Sigmoid colon (tissue), 7 donors: ENCODE measurements around the gene MRPL36. TPM values are rescaled to one million over a fixed set of nuclear protein-coding genes. Genes with fewer than 3 reads are reported as not detected.
A peak's percentile ranks its signal among the peaks of the same experiment; 100 is the strongest.

Experiments
- DNase-seq: peaks from one replicate; pipeline ENCODE4 v3.0.0-alpha.2; 2019
- H3K27ac ChIP-seq, 4 donors: fragments of 200-600 bp; sonication (generic); one replicate each; pipeline ENCODE4 v1.5.1; 2016 to 2019; ENCODE audit warnings: mild to moderate bottlenecking in 1 of 4
- H3K27me3 ChIP-seq, 3 donors: fragments of 200-600 bp; sonication (generic); one replicate each; pipeline ENCODE4 v1.5.1; 2019; ENCODE audit warnings: mild to moderate bottlenecking in 1 of 3
- H3K36me3 ChIP-seq, 4 donors: fragments of 200-600 bp; sonication (generic); one replicate each; pipeline ENCODE4 v1.5.1; 2016 to 2019
- H3K4me1 ChIP-seq, 4 donors: fragments of 200-600 bp; sonication (generic); one replicate each; pipeline ENCODE4 v1.5.1; 2017 to 2019
- H3K4me3 ChIP-seq, 4 donors: fragments of 200-600 bp; sonication (generic); one replicate each; pipeline ENCODE4 v1.5.1; 2017 to 2019; ENCODE audit warnings: mild to moderate bottlenecking in 2 of 4, moderate library complexity in 1 of 4
- H3K9me3 ChIP-seq, 4 donors: fragments of 200-600 bp in 3 of 4; sonication (generic) in 3 of 4; one replicate each; pipeline versions ENCODE4 v1.5.1 to v1.6.1; 2013 to 2019
- CTCF ChIP-seq, 4 experiments: fragments of 450-650 bp in 3 of 4; fragments of 200-600 bp in 1 of 4; IDR thresholded peaks; one replicate each; pipeline ENCODE4 v1.5.1; 2016 to 2019; ENCODE audit warnings: antibody characterized with exemption in 4 of 4, mild to moderate bottlenecking in 3 of 4, moderate library complexity in 2 of 4
- EP300 ChIP-seq, 4 donors: sonication (generic); formaldehyde crosslinking; IDR thresholded peaks; one replicate each; pipeline ENCODE4 v1.6.1; 2017; ENCODE audit warnings: antibody characterized with exemption in 4 of 4
- POLR2A ChIP-seq, 2 donors: fragments of 450-650 bp; IDR thresholded peaks; one replicate each; pipeline ENCODE4 v1.6.1; 2016; ENCODE audit warnings: antibody characterized with exemption in 2 of 2, mild to moderate bottlenecking in 2 of 2, moderate library complexity in 2 of 2
- POLR2AphosphoS5 ChIP-seq, 4 donors: sonication (generic); formaldehyde crosslinking; IDR thresholded peaks; one replicate each; pipeline ENCODE4 v1.6.1; 2017; ENCODE audit warnings: antibody characterized with exemption in 4 of 4
- WGBS, 2 donors: extraction: QIAGEN DNeasy Blood & Tissue Kit; methylation state at CpG; one replicate each; pipeline ENCODE4 v1.1.7; 2013; 5-methylcytosine and 5-hydroxymethylcytosine counted together
- intact Hi-C: fragments of 100-400 bp; cut with DNase I; formaldehyde crosslinking; loops from one replicate; pipeline ENCODE4 v1.15.1; 2023
- polyA plus RNA-seq, 3 donors: library from polyadenylated mRNA; stranded (reverse); fragments of 200-250 nt; gene quantifications; one replicate each; pipeline ENCODE4 v1.2.3, GENCODE V29; 2013
- total RNA-seq, 4 donors: library from RNA; depleted of rRNA; stranded (reverse); fragments of >200 nt; gene quantifications; one replicate each; pipeline ENCODE4 v1.1.0, GENCODE V29; 2016
- donor health status: healthy with polysubstance abuse.
- donor health status: Bipolar disorder and iron deficiency.
- donor health status: healthy.

Gene MRPL36
- total and polyA plus RNA-seq, 7 donors: 32.4 to 77.9 (median 59.4) TPM

GRCh38 chr5:1795506-1795905, 4.1 kb downstream of the MRPL36 start:
- H3K36me3 ChIP-seq: peaks cover 7 to 24% (median 12%) of the 10 kb centered on the region in 4 donors
- H3K4me3 ChIP-seq: no peak overlapping the region
- 82 to 92% methylated on average over 13 of the region's 13 CpGs for WGBS, 2 donors
- DNase-seq: peak; percentile 56
- no peaks in the 10 kb centered on the region for H3K27me3 ChIP-seq
- peaks cover 0 to 24% (median 19%) of the 10 kb centered on the region in 4 donors for H3K4me1 ChIP-seq
- no peaks in the 10 kb centered on the region for H3K9me3 ChIP-seq
- no peak overlapping the region for H3K27ac ChIP-seq
- intact Hi-C loops: no loop called here
- no peak for TF ChIP-seq EP300 (IDR thresholded peaks at IDR 0.05)
- TF ChIP-seq CTCF (IDR thresholded peaks at IDR 0.05): no peak
- TF ChIP-seq POLR2AphosphoS5 (IDR thresholded peaks at IDR 0.05): no peak
- no peak for TF ChIP-seq POLR2A (IDR thresholded peaks at IDR 0.05)

- no peak overlapping the region for H3K4me3 ChIP-seq
- peaks cover 7 to 24% (median 12%) of the 10 kb centered on the region in 4 donors for H3K36me3 ChIP-seq
- no peak for TF ChIP-seq POLR2AphosphoS5 (IDR thresholded peaks at IDR 0.05)
- no peak for TF ChIP-seq POLR2A (IDR thresholded peaks at IDR 0.05)
- no peak for TF ChIP-seq EP300 (IDR thresholded peaks at IDR 0.05)
- TF ChIP-seq CTCF (IDR thresholded peaks at IDR 0.05): no peak
- DNase-seq: peak; percentile 46
- no peak overlapping the region for H3K27ac ChIP-seq
- no peaks in the 10 kb centered on the region for H3K9me3 ChIP-seq
- peaks cover 0 to 24% (median 13%) of the 10 kb centered on the region in 4 donors for H3K4me1 ChIP-seq
- intact Hi-C loops: no loop called here
- 95 to 96% methylated on average over 17 of the region's 17 CpGs for WGBS, 2 donors
- H3K27me3 ChIP-seq: no peaks in the 10 kb centered on the region
Measured at GRCh38 chr5:1794901-1795290, 4.7 kb downstream of the MRPL36 start.

GRCh38 chr5:1793966-1794900, 5.4 kb downstream of the MRPL36 start:
- intact Hi-C loops: no loop called here
- H3K9me3 ChIP-seq: no peaks in the 10 kb centered on the region
- 82 to 87% methylated on average over 33 of the region's 33 CpGs for WGBS, 2 donors

GRCh38 chr5:1793301-1793740, 6.3 kb downstream of the MRPL36 start:
- H3K4me1 ChIP-seq: peaks cover 0 to 14% (median 4%) of the 10 kb centered on the region in 4 donors
- no peaks in the 10 kb centered on the region for H3K27me3 ChIP-seq
- TF ChIP-seq POLR2A (IDR thresholded peaks at IDR 0.05): no peak
- no peak for TF ChIP-seq EP300 (IDR thresholded peaks at IDR 0.05)
- TF ChIP-seq CTCF (IDR thresholded peaks at IDR 0.05): no peak
- no peak for TF ChIP-seq POLR2AphosphoS5 (IDR thresholded peaks at IDR 0.05)
- intact Hi-C loops: no loop called here
- peak; percentile 14 for DNase-seq
- 70 to 84% methylated on average over 10 of the region's 10 CpGs for WGBS, 2 donors
- H3K27ac ChIP-seq: no peak overlapping the region
- peaks cover 7 to 20% (median 12%) of the 10 kb centered on the region in 4 donors for H3K36me3 ChIP-seq
- H3K4me3 ChIP-seq: no peak overlapping the region
- no peaks in the 10 kb centered on the region for H3K9me3 ChIP-seq

More at GRCh38 chr5:1793966-1794900, 5.4 kb downstream of the MRPL36 start:
- H3K4me3 ChIP-seq: no peak overlapping the region
- H3K27ac ChIP-seq: no peak overlapping the region
- peaks cover 7 to 24% (median 12%) of the 10 kb centered on the region in 4 donors for H3K36me3 ChIP-seq
- DNase-seq: peak; percentile 48
- peaks cover 0 to 23% (median 12%) of the 10 kb centered on the region in 4 donors for H3K4me1 ChIP-seq
- TF ChIP-seq EP300 (IDR thresholded peaks at IDR 0.05) (no peak), POLR2AphosphoS5 (IDR thresholded peaks at IDR 0.05) (no peak), POLR2A (IDR thresholded peaks at IDR 0.05) (no peak), CTCF (IDR thresholded peaks at IDR 0.05) (no peak)
- no peaks in the 10 kb centered on the region for H3K27me3 ChIP-seq
